ENCODE results near the gene NEAT1. TPM values are rescaled to one million over a fixed set of nuclear protein-coding genes. Genes with fewer than 3 reads are reported as not detected.

The NEAT1 gene
- total RNA-seq, 1 donor from 2014 or later: 28.7 TPM

DNA sequence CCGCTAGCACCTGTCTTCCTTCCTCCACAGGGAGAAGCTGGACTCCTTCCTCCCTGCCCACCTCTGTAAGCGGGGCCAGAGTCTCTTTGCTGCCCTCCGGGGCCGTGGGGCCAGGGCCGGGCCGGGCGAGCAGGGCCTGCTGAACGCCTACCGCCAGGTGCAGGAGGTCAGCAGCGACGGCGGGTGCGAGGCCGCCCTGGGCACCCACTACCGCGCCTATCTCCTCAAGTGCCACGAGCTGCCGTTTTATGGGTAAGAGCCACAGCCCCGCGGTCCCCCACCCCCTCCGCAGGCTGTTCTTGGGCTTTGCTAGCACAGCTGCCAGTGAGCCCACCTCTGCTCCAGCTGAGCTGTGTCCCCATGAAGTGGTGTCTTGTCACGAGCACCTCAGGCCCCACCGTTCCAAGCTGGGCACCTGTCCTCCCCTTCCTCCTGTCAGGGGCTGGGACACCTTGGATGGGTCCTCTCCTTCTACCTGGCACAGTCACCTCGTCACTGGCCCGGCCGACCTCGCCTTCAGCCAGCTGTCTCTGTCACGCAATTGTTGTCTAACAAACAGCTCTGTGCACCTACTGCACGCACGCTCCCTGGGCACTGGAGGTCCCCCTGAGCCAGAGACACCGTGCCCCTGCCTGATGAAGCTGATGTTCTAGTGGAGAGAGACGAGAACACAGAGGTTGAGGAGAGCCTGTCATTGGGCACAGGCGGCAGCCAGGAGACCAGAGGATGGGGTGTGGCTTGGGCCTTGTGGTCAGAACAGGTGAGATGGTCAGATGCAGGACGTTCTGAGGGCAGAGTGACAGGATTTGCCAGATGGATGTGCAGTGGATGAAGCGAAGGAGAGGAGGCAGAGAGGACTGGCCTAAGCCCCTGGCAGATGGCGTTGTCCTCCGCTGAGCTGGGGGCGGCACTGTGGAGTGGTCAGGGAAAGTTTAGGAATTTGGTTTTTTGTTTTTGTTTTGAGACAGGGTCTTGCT lies 25.5 kb upstream of the NEAT1 start:
- no peak for DNase-seq (ENCODE audit: low read depth)
- TF ChIP-seq, protein P1, sequence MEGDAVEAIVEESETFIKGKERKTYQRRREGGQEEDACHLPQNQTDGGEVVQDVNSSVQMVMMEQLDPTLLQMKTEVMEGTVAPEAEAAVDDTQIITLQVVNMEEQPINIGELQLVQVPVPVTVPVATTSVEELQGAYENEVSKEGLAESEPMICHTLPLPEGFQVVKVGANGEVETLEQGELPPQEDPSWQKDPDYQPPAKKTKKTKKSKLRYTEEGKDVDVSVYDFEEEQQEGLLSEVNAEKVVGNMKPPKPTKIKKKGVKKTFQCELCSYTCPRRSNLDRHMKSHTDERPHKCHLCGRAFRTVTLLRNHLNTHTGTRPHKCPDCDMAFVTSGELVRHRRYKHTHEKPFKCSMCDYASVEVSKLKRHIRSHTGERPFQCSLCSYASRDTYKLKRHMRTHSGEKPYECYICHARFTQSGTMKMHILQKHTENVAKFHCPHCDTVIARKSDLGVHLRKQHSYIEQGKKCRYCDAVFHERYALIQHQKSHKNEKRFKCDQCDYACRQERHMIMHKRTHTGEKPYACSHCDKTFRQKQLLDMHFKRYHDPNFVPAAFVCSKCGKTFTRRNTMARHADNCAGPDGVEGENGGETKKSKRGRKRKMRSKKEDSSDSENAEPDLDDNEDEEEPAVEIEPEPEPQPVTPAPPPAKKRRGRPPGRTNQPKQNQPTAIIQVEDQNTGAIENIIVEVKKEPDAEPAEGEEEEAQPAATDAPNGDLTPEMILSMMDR (IDR thresholded peaks at IDR 0.05; ENCODE audit: insufficient read depth, low read length, poor library complexity, severe bottlenecking): no peak
- H3K4me3 ChIP-seq (ENCODE audit: low read depth, low read length): no peak overlapping the region
- H3K36me3 ChIP-seq (ENCODE audit: control insufficient read depth, insufficient read depth, low read length): peaks cover 4% of the 10 kb centered on the region
- no peaks in the 10 kb centered on the region for H3K27me3 ChIP-seq (ENCODE audit: control insufficient read depth, insufficient read depth, low read length)

DNA sequence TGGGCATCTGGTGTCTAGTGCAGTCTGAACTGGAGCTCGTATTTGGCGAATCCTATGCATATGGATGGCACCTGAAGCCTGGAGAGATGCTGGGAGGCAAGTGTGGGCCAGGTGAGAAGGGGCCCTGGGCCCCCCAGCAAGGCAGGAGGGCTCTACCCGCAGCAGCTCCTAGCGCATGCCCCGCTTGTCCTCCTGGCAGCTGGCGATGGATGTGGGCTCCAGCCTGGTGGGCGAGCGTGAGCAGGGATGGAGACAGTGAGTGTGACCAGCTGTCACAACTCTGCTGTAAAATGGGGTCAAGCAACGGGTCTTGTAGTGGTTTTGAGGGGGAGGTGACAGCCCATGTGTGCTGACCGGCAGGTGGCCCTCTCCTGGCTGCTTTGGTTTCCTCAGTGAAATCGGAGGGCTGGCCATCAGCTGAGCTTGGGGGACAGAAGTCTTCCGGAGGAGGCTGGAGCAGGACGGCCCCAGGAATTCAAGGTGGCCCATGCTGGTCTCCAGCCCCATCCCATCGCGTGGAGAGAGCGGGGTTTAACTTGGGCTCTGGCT lies 24.2 kb upstream of the NEAT1 start:
- DNase-seq (ENCODE audit: low read depth): no peak
- Histone ChIP-seq H3K4me3 (ENCODE audit: low read depth, low read length) (no peak overlapping the region), H3K36me3 (ENCODE audit: control insufficient read depth, insufficient read depth, low read length) (peaks cover 4% of the 10 kb centered on the region), H3K27me3 (ENCODE audit: control insufficient read depth, insufficient read depth, low read length) (no peaks in the 10 kb centered on the region)
- TF ChIP-seq, protein P1 (IDR thresholded peaks at IDR 0.05; ENCODE audit: insufficient read depth, low read length, poor library complexity, severe bottlenecking): no peak

DNA sequence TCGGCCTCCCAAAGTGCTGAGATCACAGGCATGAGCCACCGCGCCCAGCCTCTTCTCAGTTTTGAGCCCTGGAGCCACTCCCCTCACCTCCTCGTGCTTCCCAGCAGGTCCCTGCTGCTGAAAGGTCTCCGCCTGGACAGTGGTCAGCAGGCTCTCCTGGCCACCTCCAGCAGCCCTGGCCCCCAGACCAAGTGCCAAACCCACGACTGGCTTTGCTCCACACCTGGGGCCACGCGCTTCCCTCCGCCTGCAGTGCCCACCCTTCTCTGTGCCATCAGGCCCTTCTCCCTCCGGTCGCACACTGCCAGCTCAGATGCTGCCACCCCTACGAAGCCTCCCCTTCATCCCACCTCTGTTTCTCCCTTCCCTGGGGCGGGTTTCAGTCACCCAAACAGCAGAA lies 23.3 kb upstream of the NEAT1 start:
- H3K4me3 ChIP-seq (ENCODE audit: low read depth, low read length): no peak overlapping the region
- peaks cover 4% of the 10 kb centered on the region for H3K36me3 ChIP-seq (ENCODE audit: control insufficient read depth, insufficient read depth, low read length)
- no peak for DNase-seq (ENCODE audit: low read depth)
- TF ChIP-seq, protein P1 (IDR thresholded peaks at IDR 0.05; ENCODE audit: insufficient read depth, low read length, poor library complexity, severe bottlenecking): no peak
- no peaks in the 10 kb centered on the region for H3K27me3 ChIP-seq (ENCODE audit: control insufficient read depth, insufficient read depth, low read length)

DNA sequence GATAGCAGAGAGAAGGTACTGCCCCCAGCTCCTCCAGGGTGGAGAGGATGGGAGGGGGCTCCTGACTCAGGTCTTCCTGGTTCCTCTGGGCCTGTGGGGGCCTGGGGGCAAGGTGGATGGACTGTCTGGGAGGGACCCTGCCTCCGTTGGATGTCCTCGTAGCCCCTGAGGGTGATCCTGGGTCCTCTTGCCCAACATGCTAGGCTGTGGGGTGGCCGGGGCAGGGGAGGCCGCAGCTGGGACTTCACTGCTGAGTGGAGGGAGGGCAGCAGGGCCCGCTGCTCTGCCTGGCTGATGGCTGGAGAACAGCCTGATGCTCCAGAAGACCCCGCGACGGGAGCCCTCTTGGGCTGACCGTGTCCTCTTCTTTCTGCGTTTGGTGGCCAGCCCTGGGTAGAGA lies 22.8 kb upstream of the NEAT1 start:
- TF ChIP-seq, protein P1 (IDR thresholded peaks at IDR 0.05; ENCODE audit: insufficient read depth, low read length, poor library complexity, severe bottlenecking): no peak
- Histone ChIP-seq H3K27me3 (ENCODE audit: control insufficient read depth, insufficient read depth, low read length) (no peaks in the 10 kb centered on the region), H3K36me3 (ENCODE audit: control insufficient read depth, insufficient read depth, low read length) (peaks cover 4% of the 10 kb centered on the region), H3K4me3 (ENCODE audit: low read depth, low read length) (no peak overlapping the region)
- no peak for DNase-seq (ENCODE audit: low read depth)

DNA sequence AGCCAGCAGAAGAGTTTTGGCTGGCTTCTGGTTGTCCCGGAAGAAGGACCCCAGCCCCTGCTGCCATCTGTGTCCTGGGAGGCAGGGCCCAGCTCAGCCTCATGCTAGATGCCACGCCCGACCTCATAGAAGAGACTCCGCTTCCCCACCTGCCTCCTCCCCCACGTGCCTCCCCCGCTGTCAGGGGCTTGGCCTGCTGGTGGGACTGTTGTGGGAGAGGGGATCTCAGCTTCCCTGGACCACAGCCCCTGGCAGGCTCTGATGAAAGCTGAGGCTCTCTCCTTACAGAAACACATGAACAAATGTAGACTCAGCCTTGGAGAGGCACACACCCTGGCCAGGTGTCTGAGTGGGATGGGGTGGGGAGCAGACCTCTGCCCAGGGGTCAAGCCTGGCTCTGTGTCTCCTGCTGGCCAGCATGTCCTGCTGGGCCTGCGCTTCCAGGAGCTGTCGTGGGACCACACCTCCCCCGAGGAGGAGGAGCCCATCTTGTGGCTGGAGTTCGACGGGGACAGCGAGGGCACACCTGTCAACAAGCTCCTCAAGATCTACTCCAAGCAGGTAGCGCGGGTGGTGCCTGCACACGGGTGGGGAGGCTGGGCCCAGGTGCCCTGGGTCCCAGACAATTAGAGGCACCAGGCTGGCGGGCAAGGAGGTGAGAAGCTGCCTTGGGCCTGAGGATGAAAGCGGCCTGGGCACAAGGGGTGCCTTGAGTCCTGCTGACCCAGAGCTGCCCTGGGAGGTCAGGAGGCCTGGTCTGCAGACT lies 22.1 kb upstream of the NEAT1 start:
- Histone ChIP-seq H3K36me3 (ENCODE audit: control insufficient read depth, insufficient read depth, low read length) (peaks cover 4% of the 10 kb centered on the region), H3K4me3 (ENCODE audit: low read depth, low read length) (no peak overlapping the region), H3K27me3 (ENCODE audit: control insufficient read depth, insufficient read depth, low read length) (no peaks in the 10 kb centered on the region)
- TF ChIP-seq, protein P1 (IDR thresholded peaks at IDR 0.05; ENCODE audit: insufficient read depth, low read length, poor library complexity, severe bottlenecking): no peak
- DNase-seq (ENCODE audit: low read depth): no peak
